ENCODE data around the gene TBC1D24. TPM values are rescaled to one million over a fixed set of nuclear protein-coding genes. Genes with fewer than 3 reads are reported as not detected.
A peak's percentile ranks its signal among the peaks of the same experiment; 100 is the strongest.

Gene TBC1D24
- polyA plus RNA-seq, 3 donors = 16.1 to 25.1 (median 24.0) TPM

DNA sequence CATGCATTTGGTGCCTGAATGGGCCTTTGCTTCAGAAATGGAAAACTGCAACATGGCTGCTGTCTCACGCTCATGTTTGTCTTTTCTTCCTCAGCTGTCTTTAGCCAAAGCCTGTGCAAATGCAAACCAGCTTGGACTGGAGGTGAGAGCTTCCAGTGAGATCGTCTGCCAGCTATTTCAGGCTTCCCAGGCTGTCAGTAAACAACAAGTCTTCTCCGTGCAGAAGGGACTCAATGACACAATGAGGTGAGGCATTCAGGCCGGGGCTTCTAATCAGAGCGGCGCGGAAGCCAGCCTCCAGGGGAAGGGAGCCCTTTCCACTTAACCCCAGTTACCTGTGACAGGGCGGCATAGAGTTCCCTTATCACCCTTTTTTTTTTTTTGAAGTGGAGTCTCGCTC is 31.4 kb upstream of the TBC1D24 start:
- DNase-seq = no peak

DNA sequence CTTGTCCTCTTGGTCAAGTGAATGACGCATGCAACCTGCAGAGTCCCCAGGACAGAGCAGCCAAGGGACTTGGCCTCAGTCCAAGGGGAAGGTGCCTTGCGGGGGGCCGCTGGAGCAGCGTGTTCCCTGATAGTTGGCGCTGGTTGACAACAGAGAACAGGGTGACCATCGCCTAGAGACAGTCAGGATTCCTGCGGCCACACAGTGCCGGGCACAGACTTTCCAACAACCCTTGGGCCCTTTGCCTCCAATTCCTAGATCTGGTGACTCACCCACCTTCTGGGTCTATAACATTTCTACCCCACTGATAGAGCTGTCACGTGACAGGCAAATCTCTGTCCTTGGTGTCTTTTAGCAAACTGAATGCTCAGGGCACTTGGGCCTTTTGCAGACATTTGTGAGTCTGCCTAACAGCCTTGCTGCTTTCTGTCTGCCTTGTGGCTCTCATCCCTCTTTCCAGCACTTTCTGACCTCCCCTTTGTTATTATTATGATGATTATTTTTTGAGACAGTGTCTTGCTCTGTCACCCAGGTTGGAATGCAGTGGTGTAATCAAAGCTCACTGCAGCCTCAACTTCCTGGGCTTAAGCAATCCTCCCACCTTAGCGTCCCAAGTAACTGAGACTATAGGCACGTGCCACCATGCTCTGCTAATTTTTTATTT is 26.9 kb upstream of the TBC1D24 start:
- DNase-seq = no peak

DNA sequence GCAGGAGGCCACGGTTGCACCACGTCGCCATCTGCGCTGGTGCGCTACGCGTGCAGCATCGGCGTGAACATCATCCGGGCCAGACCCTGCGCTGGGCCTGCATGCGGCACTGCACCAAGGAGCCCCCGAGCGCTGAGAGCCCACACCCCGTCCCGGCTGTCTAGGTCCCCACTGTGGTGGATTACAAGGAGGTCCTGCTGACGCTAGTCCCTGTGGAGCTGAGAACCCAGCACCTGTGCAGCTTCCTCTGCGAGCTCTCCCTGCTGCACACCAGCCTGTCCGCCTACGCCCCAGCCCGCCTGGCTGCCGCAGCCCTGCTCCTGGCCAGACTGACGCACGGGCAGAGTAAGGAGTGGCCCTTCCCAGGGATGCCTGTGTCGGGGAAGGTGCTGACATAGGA is 25.8 kb upstream of the TBC1D24 start:
- no peak for DNase-seq

DNA sequence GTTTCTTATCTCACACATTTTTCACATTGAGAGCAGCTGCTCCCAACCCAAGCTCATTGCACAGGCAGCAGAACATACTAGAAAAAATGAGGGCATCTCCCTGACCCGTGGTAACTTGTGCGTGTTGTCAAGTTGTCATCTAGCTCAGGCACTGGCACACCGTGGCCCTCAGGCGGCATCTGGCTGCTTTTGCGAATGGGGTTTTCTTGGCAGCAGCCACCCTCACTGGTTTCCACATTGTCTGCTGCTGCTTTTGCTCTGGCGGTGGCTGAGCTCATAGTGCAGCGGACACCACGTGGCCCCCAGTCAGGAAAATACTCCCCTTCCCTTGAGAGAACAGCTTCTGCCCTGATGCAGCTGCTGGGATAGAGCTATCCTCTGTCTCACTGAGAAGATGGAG is 24.4 kb upstream of the TBC1D24 start:
- DNase-seq = no peak

DNA sequence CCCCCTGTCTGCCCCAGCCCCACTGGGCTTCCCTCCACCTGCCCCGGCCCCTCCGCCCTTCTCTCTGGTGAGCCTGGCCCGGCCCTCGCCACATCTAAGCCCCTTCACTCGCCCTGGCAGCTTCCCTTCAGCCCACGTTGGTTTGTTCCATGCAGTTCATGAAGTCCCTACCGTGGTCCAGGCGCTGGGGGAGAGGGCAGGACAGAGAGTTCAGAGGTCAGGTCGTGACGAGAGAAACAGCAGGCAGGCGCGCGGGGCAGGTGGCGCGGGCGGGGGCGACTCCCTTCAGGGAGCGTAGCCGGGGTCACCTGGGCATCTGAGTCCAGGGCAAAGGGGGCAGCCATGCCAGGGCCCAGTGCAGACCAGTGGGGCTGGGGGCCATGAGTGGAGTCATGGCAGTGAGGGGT is 23.9 kb upstream of the TBC1D24 start:
- no peak for DNase-seq

DNA sequence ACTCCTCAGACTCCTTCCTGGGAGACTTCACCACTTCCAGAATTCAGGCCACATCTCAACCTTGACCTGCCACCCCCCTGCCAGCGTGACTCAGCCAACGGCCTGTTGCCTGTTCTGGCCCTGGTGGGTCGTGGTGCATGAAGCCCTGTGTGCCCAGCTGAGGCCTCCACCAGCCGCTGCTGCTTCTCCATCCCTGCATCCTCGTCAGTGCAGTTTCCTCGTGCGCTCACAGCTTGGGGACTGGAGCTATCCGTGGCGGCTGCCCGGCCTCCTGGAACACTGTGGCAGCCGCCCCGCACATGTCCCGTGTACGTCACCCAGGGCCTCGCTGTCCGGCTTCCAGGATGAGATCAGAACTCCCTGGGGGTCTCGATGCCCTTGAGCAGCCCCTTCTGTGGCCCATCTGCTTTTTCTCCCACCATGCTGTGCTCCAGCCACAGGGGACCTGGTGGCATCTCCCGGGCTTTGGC is 23.0 kb upstream of the TBC1D24 start:
- DNase-seq = no peak

DNA sequence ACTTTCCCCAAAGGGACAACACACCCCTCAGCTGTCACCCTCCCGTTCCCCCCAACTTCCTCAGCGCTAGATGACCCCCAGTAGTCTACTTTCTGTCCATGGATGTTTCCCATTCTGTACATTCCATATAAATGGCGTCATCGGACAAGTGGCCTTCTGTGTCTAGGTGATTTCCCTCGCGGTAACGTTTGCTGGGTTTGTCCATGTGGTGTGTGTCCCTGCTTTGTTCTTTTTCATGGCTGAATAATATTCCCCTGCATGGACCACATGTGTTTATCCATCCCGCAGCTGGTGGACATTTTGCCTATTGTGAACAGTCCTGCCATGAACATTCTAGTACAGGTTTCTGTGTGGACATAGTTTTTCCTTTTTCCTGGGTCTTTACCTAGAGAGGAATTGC is 22.3 kb upstream of the TBC1D24 start:
- DNase-seq = no peak

DNA sequence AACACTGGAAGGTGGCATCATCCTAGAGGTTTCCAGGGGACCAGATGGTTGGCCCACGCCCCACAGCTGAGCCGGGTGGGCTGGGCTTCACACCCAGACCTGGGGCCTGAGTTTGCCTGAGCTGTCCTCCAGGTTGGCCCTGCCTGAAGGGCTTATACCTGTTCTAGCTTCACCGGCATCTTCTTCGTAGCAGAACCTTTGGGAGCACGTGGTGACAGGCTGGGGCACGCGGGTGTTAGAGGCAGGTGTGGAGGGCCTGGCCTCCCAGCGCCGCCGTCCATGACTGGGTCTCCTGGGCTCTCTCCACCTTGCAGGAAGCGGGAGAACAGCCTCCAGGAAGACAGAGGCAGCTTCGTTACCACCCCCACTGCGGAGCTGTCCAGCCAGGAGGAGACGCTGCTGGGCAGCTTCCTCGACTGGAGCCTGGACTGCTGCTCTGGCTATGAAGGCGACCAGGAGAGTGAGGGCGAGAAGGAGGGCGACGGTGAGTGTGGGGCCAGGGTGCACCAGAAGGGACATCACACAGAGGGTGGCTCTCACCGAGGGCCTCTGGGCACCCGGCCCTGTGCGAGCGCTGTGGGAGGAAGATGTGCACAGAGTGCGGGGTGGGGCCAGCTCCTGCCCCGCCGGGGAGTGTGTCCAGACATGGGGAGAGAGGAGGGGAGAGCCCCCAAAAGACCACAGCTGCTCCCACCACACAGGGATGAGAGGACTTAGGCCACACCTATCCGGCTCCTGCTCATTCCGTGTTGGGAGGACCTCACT is 19.7 kb upstream of the TBC1D24 start:
- DNase-seq = no peak

DNA sequence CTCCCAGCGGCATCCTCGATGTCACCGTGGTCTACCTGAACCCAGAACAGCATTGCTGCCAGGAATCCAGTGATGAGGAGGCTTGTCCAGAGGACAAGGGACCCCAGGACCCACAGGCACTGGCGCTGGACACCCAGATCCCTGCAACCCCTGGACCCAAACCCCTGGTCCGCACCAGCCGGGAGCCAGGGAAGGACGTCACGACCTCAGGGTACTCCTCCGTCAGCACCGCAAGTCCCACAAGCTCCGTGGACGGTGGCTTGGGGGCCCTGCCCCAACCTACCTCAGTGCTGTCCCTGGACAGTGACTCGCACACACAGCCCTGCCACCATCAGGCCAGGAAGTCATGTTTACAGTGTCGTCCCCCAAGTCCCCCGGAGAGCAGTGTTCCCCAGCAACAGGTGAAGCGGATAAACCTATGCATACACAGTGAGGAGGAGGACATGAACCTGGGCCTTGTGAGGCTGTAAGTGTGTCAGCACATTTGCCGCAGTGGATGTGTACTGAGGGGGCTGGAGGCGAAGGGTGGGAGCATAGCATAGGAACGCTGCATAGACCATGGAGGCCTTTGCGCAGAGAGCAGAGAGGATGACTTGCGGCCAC is 18.3 kb upstream of the TBC1D24 start:
- no peak for DNase-seq

DNA sequence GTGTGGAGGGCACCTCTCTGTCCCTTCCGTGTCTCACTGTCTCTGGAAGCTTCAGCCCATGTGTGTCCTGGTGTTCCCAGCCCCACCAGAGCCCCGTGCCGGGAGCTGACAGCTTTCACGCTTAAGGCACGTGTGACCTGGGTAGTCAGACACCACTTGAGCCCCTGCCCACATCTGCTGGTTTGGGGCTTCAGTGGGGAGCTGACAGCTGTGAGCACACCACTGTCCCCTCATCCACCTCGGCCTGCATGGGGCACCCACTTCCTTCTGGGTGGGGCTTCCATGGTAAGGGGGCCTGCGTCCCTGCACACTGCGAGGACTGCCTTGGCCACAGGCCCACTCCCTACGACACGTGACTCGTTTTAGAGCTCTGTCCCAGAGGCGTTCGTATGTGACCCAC is 17.7 kb upstream of the TBC1D24 start:
- no peak for DNase-seq

DNA sequence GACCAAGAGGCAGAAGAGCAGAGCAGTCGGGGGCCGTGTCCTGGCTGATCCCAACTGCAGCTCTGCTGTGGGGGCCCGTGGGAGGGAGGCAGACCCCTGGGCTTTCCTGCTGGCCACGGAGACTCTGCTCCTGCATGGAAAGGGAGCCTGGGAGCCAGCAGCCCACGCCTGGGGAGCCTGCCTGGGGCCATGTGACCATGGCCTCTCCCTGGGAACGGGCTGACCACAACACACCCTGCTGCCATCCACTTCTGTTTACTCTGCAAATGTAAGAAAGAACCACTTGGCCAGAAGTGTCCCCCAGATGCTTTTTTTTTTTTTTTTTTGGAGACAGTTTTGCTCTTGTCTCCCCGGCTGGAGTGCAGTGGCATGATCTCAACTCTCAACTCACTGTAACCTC is 17.0 kb upstream of the TBC1D24 start:
- DNase-seq = no peak

DNA sequence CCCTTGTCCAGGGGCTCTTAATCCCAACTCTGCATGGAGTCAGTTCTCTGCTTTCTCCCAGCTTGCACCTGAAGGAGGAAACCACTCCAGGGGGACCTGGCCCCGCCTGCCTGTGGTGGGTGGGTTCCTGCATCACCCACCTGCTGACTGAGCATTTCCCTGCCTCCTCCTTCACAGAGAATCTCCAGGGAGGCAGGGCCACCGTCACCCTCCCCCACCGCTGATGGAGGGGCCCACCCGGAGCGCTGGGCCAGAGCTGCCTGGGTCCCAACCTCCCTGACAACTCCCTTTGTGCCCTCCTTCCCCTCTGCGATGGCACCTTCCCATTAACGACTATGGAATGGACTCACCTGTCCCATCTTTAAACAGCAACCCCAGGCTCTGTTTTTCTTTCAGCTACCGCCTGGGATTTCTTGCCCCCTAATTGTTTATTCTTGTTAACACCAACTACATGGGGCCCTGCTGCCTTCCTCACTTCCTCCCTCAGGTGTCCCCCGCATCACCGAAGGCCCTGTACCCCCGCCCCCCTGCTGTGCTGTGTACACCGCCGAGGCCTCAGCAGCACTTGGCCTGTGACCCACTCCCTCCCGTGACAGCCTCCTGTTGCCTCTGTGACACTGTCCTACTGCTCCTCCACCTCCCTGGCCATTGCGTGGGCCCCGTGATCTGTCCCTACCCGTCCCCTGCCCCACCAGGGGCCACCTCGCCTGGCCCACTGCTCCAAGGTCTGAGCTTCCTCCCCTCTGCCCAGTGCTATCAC is 15.9 kb upstream of the TBC1D24 start:
- no peak for DNase-seq

DNA sequence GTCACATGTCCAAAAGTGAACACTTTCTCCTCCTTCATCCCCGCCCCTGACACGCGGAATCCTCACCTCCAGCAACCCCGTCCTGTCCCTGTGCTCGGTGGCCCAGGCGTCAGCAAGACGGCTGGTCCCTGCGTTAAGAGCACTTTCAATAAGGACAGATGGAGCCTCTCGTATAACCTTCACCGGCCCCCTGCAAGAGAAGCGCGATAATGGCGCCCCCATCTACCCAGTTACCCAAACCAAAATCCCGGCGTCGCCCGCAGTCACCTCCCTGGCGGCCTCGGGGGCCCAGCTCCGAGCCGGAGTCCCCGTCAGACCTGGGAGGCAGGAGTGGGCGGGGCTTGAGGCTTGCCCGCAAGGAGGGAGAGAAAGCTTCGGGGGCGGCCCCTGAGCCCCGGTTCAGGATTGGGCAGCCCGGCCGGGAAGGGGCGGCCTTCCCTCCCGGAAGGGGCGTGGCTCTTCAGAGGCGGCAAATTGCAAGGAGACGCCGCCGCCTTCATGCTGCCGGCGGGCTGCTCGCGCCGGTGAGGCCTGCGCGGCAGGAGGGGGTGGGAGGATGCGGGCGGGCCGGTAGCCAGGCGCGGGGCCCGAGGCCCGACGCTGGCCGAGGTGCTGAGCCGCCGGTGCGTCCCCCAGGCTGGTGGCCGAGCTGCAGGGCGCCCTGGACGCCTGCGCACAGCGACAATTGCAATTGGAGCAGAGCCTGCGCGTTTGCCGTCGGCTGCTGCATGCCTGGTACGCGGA is 15.1 kb upstream of the TBC1D24 start, which contains the start of gene TEDC2:
Gene TEDC2 (plus strand): TSS at position 463 of the 744 bp plus-strand sequence. CDS start 36 bp downstream, at position 499.
- peak; percentile 96 for DNase-seq

DNA sequence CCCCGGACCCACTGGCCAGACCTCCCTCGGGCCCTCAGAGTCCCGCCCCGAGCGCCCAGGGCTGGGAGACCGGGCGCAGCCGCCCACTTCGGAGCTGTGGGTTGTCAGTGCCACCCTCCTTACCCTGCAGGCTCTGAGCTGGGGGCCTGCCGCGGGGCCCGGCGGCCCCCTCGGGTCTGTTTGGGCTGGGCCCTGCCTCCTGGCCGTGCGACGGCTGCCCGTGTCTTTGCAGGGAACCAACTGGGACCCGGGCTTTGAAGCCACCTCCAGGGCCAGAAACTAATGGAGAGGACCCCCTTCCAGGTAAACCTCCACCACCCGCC is 14.6 kb upstream of the TBC1D24 start:
- no peak for DNase-seq

DNA sequence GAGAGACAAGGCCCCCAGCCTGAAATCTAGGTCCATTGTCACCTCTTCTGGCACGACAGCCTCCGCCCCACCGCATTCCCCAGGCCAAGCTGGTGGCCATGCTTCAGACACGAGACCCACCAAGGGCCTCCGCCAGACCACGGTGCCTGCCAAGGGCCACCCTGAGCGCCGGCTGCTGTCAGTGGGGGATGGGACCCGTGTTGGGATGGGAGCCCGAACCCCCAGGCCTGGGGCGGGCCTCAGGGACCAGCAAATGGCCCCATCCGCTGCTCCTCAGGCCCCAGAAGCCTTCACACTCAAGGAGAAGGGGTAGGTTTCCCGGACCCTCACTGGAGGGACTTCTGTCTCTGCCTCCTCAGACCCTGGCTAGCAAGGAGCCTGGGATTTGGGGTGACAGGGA is 14.0 kb upstream of the TBC1D24 start:
- no peak for DNase-seq

DNA sequence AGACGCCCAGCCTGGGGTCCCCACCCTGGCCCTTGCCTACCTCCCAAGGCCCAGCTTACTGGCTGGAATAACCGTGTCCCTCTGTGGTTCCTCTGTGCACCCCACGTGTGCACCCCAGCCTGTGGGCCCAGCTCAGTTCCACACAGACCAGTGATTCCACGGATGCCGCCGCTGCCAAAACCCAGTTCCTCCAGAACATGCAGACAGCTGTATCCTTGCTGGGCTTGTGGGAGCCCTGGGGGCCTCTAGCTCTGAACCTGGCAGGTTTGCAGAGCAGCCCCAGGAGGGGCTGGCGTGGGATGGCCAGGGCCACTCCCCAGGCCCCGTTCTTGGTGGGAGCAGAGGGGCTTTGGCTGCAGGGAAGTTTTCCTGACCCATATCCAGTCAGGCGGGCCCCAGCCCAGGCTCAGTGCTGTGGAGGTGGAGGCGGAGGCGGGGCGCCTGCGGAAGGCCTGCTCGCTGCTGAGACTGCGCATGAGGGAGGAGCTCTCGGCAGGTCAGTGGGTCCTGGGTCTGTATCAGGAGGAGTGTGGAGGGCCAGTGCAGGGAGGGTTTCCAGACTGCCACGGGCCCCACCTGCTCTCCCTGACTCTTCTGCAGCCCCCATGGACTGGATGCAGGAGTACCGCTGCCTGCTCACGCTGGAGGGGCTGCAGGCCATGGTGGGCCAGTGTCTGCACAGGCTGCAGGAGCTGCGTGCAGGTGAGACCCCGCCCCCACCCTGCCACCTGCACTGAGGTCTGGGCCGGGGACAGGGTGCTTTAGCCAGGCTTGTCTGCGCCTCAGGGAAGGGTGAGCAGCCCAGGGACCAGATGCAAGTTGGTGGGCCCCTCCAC is 12.7 kb upstream of the TBC1D24 start:
- DNase-seq = no peak

DNA sequence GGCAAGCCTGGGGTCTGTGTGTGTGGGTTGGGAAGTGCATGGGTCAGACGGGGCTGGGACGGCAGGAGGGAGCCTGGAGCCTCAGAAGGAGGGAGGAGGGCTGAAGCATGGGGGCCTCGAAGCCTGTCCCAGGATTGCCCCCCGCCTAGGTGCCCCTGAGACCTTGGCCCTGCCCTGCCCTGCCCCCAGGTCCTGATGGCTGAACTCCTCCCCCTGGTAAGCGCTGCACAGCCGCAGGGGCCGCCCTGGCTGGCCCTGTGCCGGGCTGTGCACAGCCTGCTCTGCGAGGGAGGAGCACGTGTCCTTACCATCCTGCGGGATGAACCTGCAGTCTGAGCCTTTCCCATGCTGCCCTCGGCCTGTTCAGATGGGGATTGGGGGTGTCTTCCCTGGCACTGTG is 10.6 kb upstream of the TBC1D24 start:
- DNase-seq = no peak

DNA sequence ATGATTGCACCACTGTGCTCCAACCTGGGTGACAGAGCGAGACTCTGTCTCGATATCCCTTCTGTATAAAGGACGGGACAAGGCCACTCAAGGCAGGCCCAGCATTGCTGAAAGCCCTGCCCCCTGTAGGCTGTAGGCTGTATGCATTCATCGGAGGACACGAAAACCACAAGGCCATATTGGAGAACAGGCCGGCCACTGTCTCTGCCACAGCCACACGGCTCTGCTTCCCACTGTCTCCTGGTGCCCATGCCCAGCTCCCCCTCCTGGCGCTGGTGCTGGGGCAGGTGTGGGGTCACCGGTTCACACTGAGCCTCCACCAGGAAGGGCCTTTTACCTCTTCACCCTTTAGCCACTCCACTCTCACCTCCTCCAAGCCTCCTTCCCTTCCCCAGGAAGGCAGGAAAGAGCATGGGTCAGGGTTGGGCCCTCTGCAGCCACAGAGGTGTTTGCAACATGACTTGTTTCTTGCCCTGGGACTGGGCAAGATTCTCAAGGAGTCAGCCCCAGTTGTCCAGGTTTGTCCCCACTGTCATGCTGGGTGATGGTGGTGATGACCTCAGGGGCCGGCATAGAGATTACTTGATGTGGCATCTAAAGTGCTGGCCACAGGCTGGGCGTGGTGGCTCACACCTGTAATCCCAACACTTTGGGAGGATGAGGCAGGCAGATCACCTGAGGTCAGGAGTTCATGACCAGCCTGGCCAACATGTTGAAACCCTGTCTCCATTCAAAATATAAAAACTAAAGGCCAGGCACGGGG is 9.1 kb upstream of the TBC1D24 start:
- DNase-seq = no peak

DNA sequence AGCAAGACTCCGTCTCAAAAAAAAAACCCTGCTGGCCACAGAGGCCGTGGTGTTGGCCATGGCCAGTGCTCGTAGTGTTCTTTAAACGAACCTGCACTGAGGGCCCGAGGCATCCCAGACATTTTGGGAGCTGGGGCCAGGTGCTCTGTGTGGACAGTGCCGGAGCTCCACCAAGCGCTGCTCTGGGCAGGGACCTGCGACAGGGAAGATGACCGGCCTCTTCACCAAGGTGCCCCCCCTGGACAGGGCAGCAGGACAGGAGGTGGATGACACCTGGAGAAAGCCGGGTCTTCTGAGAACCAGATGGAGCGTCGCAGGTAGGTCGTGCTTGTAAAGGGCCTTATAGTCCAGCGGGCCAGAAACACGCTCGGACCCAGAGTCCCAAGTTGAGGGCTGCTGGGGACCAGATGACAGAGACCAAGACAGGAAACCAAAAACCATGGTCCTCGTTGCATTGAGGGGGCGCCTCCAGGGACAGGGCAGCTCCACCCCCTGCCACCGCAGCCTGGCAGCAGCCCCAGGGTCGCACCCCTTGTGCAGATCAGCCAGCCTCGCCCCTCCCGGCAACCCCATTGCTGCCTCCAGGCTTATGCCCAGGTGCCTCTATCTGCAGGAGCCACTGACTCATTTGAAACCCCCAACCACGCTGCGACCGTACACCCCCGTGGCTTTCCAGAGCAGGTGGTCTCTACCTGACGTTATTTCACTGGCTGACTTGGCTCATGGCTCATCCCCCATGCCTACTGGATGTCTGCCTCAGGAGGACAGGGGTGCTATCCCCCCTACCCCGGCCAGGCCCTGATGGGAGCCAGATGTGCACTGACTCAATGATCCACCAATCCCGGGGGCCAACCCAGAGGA is 8.0 kb upstream of the TBC1D24 start:
- DNase-seq = no peak

Measured in renal pelvis (tissue), 4 donors.